Thoracic aorta (tissue), 2 donors: ENCODE measurements around the gene PPP1R12B. TPM values are rescaled to one million over a fixed set of nuclear protein-coding genes. Genes with fewer than 3 reads are reported as not detected.

Experiments used
- ATAC-seq: fragments of 150-250 bp; one replicate; pipeline ENCODE4 v1.8.0; 2017; ENCODE audit warnings: low read depth; ENCODE audit not compliant: insufficient number of reproducible peaks, low FRiP score
- DNase-seq: peaks from one replicate; pipeline ENCODE4 v3.0.0-alpha.2; 2020; ENCODE audit warnings: low spot score
- H3K27ac ChIP-seq, 2 donors: fragments of 200-600 bp; sonication (generic); 1 replicate in 1 of 2; 2 replicates in 1 of 2; pipeline ENCODE4 v1.5.1; 2016; ENCODE audit warnings: mild to moderate bottlenecking in 2 of 2, moderate library complexity in 2 of 2
- H3K27me3 ChIP-seq: fragments of 200-600 bp; sonication (generic); replicated peaks from 2 replicates; pipeline ENCODE4 v1.6.0; 2016; ENCODE audit warnings: mild to moderate bottlenecking; ENCODE audit not compliant: insufficient read depth
- H3K36me3 ChIP-seq: fragments of 200-600 bp; sonication (generic); one replicate; pipeline ENCODE4 v1.5.1; 2016
- H3K4me1 ChIP-seq, 2 donors: fragments of 200-600 bp; sonication (generic); 1 replicate in 1 of 2; 2 replicates in 1 of 2; pipeline versions ENCODE4 v1.5.1 to v1.6.0; 2016; ENCODE audit warnings: low read depth in 2 of 2, mild to moderate bottlenecking in 1 of 2; ENCODE audit not compliant: control insufficient read depth in 1 of 2
- H3K4me3 ChIP-seq: fragments of 200-600 bp; sonication (generic); 2 replicates; pipeline ENCODE4 v1.5.1; 2016; ENCODE audit warnings: mild to moderate bottlenecking
- H3K9me3 ChIP-seq: fragments of 200-600 bp; sonication (generic); 2 replicates; pipeline ENCODE4 v1.5.1; 2016
- CTCF ChIP-seq: fragments of 200-600 bp; sonication (generic); IDR thresholded peaks from one replicate; pipeline ENCODE4 v1.5.1; 2019; ENCODE audit warnings: antibody characterized with exemption
- total RNA-seq, 2 donors: library from RNA; depleted of rRNA; stranded (reverse); fragments of >200 nt; gene quantifications; one replicate each; pipeline versions ENCODE4 v1.1.0 to v1.2.3, GENCODE V29; 2016

The PPP1R12B gene
- total RNA-seq, 2 donors from 2014 or later, result 573 to 677 TPM

GRCh38 chr1:202565890-202566602 is 217.5 kb downstream of the PPP1R12B start:
- Histone ChIP-seq H3K9me3 (no peaks in the 10 kb centered on the region), H3K4me1 (peaks cover 67 to 100% of the 10 kb centered on the region in 2 donors), H3K36me3 (peaks cover 47% of the 10 kb centered on the region), H3K27me3 (no peaks in the 10 kb centered on the region), H3K4me3 (no peak overlapping the region), H3K27ac (peak overlapping the region; percentile 57 to 73)
- DNase-seq, result no peak
- no peak for TF ChIP-seq CTCF
- ATAC-seq, result no peak

GRCh38 chr1:202567738-202568137 is 219.2 kb downstream of the PPP1R12B start:
- H3K9me3 ChIP-seq, result no peaks in the 10 kb centered on the region
- H3K36me3 ChIP-seq, result peaks cover 58% of the 10 kb centered on the region
- ATAC-seq, result no peak
- no peak overlapping the region for H3K4me3 ChIP-seq
- DNase-seq, result no peak
- peaks cover 57 to 99% of the 10 kb centered on the region in 2 donors for H3K4me1 ChIP-seq
- no peak for TF ChIP-seq CTCF
- H3K27me3 ChIP-seq, result no peaks in the 10 kb centered on the region
- peak overlapping the region; percentile 57 to 73 for H3K27ac ChIP-seq

GRCh38 chr1:202568410-202568809 is 219.9 kb downstream of the PPP1R12B start:
- Histone ChIP-seq H3K9me3 (no peaks in the 10 kb centered on the region), H3K4me1 (peaks cover 54 to 97% of the 10 kb centered on the region in 2 donors), H3K36me3 (peaks cover 63% of the 10 kb centered on the region), H3K27me3 (no peaks in the 10 kb centered on the region), H3K4me3 (no peak overlapping the region), H3K27ac (peak overlapping the region; percentile 57 to 73)
- ATAC-seq, result no peak
- DNase-seq, result no peak
- no peak for TF ChIP-seq CTCF

- H3K36me3 ChIP-seq, result peaks cover 63% of the 10 kb centered on the region
- TF ChIP-seq CTCF, result no peak
- peaks cover 54 to 97% of the 10 kb centered on the region in 2 donors for H3K4me1 ChIP-seq
- H3K27me3 ChIP-seq, result no peaks in the 10 kb centered on the region
- no peaks in the 10 kb centered on the region for H3K9me3 ChIP-seq
- H3K27ac ChIP-seq, result peak overlapping the region; percentile 57 to 73
- no peak overlapping the region for H3K4me3 ChIP-seq
- ATAC-seq (no peak), DNase-seq (no peak)
Measured at GRCh38 chr1:202568826-202569225, 220.3 kb downstream of the PPP1R12B start.

- no peak for TF ChIP-seq CTCF
- Histone ChIP-seq H3K27me3 (no peaks in the 10 kb centered on the region), H3K9me3 (no peaks in the 10 kb centered on the region), H3K27ac (peak overlapping the region; percentile 57 to 73), H3K36me3 (peaks cover 55% of the 10 kb centered on the region), H3K4me3 (no peak overlapping the region), H3K4me1 (peaks cover 49 to 97% of the 10 kb centered on the region in 2 donors)
- no peak for ATAC-seq
- DNase-seq, result no peak
Measured at GRCh38 chr1:202569393-202570322, 221.2 kb downstream of the PPP1R12B start.
